Bronchial epithelial cell (primary cell): Measurements from ENCODE around the gene UBE2H. TPM values are rescaled to one million over a fixed set of nuclear protein-coding genes. Genes with fewer than 3 reads are reported as not detected.

Experiments
- DNase-seq: peaks from one replicate; pipeline ENCODE4 v3.0.0-alpha.2; 2010; ENCODE audit warnings: low read depth
- FAIRE-seq: peaks from 2 replicates; lab custom pipeline; 2011; peaks lifted over from hg19 to GRCh38; lab: Jason Lieb, UNC
- H3K27me3 ChIP-seq: 2 replicates; pipeline ENCODE4 v1.5.1; 2011; ENCODE audit warnings: low read length; ENCODE audit not compliant: control insufficient read depth, insufficient read depth
- H3K36me3 ChIP-seq: 2 replicates; pipeline ENCODE4 v1.5.1; 2011; ENCODE audit warnings: low read length; ENCODE audit not compliant: control insufficient read depth, insufficient read depth
- H3K4me3 ChIP-seq: 2 replicates; pipeline ENCODE4 v1.5.1; 2011; ENCODE audit warnings: mild to moderate bottlenecking, low read depth, low read length, control low read depth
- total RNA-seq: library from RNA; depleted of rRNA; stranded (reverse); fragments of >200 nt; gene quantifications from 2 replicates; pipeline ENCODE4 v1.2.1, GENCODE V29; 2014
- TF ChIP-seq, protein P1 (sequence below): IDR thresholded peaks from 2 replicates; pipeline ENCODE4 v1.5.1; 2011; ENCODE audit warnings: mild to moderate bottlenecking, moderate library complexity, low read length, control low read depth, inconsistent platforms; ENCODE audit not compliant: insufficient read depth, severe bottlenecking

UBE2H gene
- total RNA-seq, 1 donor from 2014 or later, result 50.0 TPM

DNA sequence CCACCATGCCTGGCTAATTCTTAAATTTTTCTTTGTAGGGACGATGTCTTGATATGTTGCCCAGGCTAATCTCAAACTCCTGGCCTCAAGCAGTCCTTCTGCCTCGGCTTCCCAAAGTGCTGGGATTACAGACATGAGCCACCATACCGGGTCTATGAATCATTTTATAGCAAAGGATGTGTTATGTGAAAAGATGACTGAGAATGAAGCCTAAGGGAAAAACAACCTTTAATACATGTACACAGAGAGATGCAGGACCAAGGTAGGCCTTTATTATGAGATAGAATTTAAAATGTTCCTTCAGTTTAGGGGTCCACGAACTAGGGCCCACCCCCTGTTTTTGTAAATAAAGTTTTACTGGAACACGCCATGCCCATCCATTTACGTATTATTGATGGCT, 41.0 kb downstream of the UBE2H start:
- FAIRE-seq (no peak), DNase-seq (peak; percentile 22)
- Histone ChIP-seq H3K36me3 (peaks cover 7% of the 10 kb centered on the region), H3K4me3 (no peak overlapping the region), H3K27me3 (no peaks in the 10 kb centered on the region)
- TF ChIP-seq, protein P1, sequence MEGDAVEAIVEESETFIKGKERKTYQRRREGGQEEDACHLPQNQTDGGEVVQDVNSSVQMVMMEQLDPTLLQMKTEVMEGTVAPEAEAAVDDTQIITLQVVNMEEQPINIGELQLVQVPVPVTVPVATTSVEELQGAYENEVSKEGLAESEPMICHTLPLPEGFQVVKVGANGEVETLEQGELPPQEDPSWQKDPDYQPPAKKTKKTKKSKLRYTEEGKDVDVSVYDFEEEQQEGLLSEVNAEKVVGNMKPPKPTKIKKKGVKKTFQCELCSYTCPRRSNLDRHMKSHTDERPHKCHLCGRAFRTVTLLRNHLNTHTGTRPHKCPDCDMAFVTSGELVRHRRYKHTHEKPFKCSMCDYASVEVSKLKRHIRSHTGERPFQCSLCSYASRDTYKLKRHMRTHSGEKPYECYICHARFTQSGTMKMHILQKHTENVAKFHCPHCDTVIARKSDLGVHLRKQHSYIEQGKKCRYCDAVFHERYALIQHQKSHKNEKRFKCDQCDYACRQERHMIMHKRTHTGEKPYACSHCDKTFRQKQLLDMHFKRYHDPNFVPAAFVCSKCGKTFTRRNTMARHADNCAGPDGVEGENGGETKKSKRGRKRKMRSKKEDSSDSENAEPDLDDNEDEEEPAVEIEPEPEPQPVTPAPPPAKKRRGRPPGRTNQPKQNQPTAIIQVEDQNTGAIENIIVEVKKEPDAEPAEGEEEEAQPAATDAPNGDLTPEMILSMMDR, result no peak

DNA sequence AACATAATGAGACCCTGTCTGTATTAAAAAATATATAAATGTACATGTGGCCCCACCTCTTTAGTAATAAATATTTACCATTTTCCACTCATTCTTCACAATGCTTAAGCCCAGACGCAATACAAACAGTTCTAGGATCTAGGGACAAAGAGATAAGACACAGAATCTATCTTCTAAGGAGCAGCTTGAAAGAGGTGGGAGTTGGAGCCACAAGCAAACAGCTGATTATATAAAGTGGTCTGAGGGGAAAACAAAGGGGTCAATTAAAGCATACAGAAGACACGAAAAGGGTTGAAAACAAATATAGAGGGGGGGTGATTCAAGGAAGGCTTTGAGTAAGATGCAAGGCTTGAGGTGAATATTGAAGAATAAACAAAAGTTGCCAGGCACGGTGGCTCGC, 43.1 kb downstream of the UBE2H start:
- peaks cover 5% of the 10 kb centered on the region for H3K36me3 ChIP-seq
- no peaks in the 10 kb centered on the region for H3K27me3 ChIP-seq
- FAIRE-seq (no peak), DNase-seq (no peak)
- no peak overlapping the region for H3K4me3 ChIP-seq
- TF ChIP-seq, protein P1, result no peak

DNA sequence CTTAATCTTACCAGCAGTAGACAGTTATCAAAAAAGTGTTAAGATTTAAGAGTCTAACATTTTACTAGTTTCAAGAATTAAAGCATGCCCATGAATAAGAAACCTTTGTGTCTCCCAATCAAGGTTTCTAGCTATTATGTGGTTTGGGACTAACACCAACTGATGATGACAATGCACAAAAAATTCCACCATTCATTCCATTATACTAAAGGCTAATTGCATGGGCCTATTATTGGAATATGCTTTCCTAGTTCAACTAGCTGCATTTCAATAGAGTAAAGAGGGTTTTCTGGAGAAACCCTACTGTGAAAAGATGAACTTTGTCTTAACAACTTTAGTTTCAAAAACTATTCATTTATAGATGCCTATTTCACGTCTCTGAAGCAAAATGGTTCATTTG, 44.6 kb downstream of the UBE2H start:
- TF ChIP-seq, protein P1, result no peak
- Histone ChIP-seq H3K36me3 (peaks cover 5% of the 10 kb centered on the region), H3K4me3 (no peak overlapping the region), H3K27me3 (no peaks in the 10 kb centered on the region)
- DNase-seq (no peak), FAIRE-seq (no peak)

GRCh38 chr7:129907122-129907736, 45.5 kb downstream of the UBE2H start:
- Histone ChIP-seq H3K27me3 (no peaks in the 10 kb centered on the region), H3K36me3 (peaks cover 5% of the 10 kb centered on the region), H3K4me3 (no peak overlapping the region)
- DNase-seq (no peak), FAIRE-seq (no peak)
- TF ChIP-seq, protein P1, result no peak

DNA sequence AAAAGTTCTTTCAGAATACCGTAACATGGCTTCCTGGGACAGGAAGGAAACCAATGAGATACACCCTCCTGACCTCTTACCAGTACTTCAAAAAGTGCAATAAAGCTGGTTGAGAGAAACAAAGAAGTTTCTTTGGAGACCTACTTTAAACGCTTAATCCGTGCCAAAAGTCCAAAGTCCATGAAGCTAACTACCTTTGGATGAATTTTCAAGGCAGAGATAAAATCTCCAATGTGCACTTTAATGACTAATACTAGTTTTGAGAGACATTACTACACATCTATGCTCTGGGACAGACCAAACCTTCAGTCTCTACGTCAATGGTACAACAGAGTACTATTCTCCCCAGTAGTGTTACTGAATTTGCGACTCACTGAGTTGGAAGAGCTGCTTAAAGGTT, 46.1 kb downstream of the UBE2H start:
- FAIRE-seq, result no peak
- H3K4me3 ChIP-seq, result no peak overlapping the region
- TF ChIP-seq, protein P1, result no peak
- peaks cover 5% of the 10 kb centered on the region for H3K36me3 ChIP-seq
- H3K27me3 ChIP-seq, result no peaks in the 10 kb centered on the region
- DNase-seq, result no peak

GRCh38 chr7:129903935-129904334, 48.8 kb downstream of the UBE2H start:
- FAIRE-seq (no peak), DNase-seq (no peak)
- Histone ChIP-seq H3K36me3 (peaks cover 1% of the 10 kb centered on the region), H3K4me3 (no peak overlapping the region), H3K27me3 (no peaks in the 10 kb centered on the region)
- TF ChIP-seq, protein P1, result no peak
